ENCODE measurements around the gene CATSPERZ.

CATSPERZ gene

DNA sequence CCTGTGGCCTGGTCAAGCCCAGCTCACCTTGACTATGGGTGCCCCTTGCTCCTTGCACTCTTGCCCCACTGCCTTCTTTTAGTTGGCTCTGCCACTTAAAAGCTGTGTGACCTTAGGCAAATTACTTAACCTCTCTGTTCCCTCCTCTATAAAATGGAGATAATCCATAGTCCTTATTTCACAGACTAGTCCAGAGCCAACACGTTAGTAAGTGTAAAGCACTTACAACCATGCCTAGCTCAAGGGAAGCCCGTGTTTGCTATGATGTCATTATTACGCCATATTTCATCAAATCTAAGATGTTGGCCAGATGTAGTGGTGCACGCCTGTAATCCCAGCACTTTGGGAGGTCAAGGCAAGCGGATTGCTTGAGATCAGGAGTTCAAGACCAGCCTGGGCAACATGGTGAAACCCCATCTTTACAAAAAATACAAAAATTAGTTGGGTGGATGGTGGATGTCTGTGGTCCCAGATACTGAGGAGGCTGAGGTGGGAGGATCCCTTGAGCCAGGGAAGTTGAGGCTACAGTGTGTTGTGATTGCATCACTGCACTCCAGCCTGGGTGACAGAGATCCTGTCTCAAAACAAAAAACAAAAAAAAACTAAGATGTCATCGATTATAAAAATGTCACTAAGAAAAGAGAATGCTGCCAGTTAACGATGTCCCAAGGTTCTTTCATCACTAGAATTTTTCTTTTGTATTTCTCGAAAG is 37.5 kb downstream of the CATSPERZ start:
- no peak overlapping the region for H3K4me3 ChIP-seq (ENCODE audit: low read depth, low read length)
- DNase-seq (ENCODE audit: low read depth), result no peak

DNA sequence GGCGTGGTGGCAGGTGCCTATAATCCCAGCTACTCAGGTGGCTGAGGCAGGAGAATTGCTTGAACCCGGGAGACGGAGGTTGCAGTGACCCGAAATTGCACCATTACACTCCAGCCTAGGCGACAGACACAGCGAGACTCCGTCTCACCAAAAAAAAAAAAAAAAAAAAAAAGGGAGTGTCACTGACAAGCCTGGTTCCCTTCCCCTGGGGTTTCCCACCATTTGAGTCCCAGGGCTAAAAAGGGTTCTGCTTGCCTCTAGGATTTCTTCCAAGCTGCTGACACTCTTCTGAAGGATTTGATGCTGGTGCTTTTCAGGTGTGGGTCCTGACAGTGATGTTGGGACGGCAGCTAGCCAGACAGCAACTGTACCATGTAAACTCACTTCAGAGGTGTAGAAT is 38.6 kb downstream of the CATSPERZ start:
- no peak for DNase-seq (ENCODE audit: low read depth)
- H3K4me3 ChIP-seq (ENCODE audit: low read depth, low read length), result no peak overlapping the region

DNA sequence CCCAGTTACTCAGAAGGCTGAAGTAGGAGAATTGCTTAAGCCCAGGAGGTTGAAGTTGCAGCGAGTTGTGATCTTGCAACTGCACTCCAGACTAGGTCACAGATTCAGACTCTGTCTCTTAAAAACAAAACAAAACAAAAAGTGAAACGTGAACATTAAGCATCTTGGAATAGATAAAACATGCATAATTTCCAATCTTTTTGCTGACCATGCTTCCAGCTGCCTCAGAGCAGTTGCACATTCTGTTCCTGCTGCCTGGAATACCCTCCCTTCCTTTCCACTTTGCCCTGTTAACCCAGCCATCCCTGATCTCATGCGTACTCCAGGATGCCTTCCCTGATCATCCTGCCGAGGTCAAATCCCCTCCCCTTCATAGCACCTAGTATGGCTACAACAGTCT is 39.1 kb downstream of the CATSPERZ start:
- DNase-seq (ENCODE audit: low read depth), result no peak
- H3K4me3 ChIP-seq (ENCODE audit: low read depth, low read length), result no peak overlapping the region

DNA sequence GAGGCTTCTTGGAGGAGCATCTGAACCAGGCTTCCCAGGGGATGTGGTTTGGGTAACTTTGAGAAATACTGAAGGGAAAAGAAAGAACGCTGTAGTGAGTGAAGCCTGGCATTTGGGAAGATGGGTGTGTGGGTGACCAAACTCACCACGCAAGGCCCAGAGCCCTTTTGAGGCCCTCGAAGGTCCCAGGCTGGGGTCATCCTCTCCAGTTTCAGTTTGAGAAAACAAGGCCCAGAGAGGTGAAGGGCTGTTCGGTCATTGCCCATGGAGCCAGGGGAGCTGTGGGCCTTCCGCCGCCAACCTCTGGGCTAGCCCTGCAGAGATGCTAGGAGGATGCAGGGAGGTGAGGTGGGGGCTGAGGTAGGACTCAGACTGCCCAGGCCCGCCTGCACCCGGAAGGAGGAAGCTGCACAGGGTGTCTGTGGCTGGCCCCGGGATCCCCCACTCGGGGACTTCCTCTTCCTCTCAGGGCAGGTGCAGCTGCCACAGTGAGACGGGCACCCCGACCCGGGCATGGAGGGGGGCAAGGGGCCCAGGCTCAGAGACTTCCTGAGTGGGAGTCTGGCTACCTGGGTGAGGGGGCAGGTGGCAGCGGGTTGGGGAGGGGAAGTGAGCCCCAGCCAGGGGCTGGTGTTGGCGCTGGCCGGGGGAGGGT is 39.7 kb downstream of the CATSPERZ start, which contains the start of gene CCDC88B:
TSS of gene CCDC88B (plus strand) at position 451 of the 655 bp plus-strand sequence. CDS start at position 514, 63 bp downstream.
- DNase-seq (ENCODE audit: low read depth), result no peak
- H3K4me3 ChIP-seq (ENCODE audit: low read depth, low read length), result no peak within 1 kb of the TSS

DNA sequence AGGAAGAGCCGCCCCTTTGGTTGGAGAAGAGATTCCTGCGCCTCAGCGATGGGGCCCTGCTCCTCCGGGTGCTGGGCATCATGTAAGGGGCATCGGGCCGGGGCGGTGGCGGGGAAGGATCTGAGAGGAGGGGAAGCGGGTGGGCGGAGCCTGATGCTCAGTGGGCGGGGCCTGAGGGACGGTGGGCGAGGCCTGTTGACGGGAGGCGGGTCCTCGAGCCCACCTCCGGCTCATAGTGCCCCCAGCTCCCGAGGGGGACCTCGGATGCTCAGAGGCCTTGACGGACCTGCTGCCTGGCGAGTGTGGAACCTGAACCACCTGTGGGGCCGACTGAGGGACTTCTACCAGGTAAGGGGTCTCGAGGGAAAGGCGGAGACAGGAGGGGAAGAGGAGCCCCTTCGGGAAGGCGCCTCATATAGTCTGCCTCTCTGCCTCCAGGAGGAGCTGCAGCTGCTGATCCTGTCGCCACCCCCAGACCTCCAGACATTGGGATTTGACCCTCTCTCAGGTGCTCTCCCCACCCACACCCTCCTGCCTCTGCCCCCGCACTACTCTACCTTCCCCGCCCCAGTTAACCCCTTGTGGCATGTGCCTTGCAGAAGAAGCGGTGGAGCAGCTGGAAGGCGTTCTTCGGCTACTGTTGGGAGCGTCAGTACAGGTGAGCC is 40.6 kb downstream of the CATSPERZ start:
- DNase-seq (ENCODE audit: low read depth), result no peak

DNA sequence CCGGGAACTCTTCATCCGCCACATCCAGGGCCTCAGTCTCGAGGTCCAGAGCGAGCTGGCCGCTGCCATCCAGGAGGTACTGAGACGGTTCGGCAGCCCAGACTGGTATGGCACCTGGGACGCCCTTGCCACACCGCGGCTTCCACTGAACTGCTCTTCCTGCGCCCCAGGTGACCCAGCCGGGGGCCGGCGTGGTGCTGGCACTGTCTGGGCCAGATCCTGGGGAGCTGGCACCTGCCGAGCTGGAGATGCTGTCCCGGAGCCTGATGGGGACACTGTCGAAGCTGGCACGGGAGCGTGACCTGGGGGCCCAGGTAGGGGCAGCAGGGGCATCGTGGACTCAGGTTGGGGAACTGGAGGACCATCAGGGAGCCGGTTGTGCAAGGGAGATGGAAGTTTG is 41.3 kb downstream of the CATSPERZ start:
- DNase-seq (ENCODE audit: low read depth), result no peak
- no peak overlapping the region for H3K4me3 ChIP-seq (ENCODE audit: low read depth, low read length)

More for the DNA sequence above, 40.6 kb downstream of the CATSPERZ start:
- no peak overlapping the region for H3K4me3 ChIP-seq (ENCODE audit: low read depth, low read length)

DNA sequence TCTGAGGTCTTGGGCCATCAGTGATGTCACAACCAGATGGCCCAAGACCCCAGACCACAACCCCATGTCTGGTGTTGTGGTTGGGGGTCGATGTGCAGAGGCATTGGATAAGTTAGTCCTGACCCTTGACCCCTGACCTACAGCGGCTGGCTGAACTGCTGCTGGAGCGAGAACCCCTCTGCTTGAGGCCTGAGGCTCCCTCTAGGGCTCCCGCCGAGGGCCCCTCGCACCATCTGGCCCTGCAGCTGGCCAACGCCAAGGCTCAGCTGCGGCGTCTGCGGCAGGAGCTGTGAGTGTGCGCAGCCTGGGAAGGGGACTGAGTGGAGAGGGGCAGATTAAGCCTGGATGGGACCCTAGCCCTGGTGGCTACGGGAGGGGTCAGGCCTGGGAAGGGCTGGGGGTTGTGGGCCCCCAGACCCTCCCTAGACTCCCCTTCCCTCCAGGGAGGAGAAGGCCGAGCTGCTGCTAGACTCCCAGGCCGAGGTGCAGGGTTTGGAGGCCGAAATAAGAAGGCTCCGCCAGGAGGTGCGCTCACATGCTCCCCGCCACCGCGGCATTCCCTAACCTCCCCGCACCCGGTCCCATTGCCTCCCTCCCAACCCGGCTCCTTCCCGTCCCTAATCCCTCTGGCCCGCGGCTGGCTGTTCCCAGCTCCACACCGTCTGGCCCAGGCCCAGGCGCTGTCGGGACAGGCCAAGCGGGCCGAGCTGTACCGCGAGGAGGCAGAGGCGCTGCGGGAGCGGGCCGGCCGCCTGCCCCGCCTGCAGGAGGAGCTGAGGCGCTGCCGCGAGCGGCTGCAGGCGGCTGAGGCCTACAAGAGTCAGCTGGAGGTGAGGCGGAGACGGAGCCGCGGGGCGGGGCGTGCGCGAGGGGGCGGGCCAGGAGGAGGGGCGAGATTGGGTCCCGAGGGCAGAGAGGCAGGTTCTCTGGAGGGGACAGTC is 42.0 kb downstream of the CATSPERZ start:
- peak overlapping the region; percentile 42 for H3K4me3 ChIP-seq (ENCODE audit: low read depth, low read length)
- DNase-seq (ENCODE audit: low read depth), result peak; percentile 54

DNA sequence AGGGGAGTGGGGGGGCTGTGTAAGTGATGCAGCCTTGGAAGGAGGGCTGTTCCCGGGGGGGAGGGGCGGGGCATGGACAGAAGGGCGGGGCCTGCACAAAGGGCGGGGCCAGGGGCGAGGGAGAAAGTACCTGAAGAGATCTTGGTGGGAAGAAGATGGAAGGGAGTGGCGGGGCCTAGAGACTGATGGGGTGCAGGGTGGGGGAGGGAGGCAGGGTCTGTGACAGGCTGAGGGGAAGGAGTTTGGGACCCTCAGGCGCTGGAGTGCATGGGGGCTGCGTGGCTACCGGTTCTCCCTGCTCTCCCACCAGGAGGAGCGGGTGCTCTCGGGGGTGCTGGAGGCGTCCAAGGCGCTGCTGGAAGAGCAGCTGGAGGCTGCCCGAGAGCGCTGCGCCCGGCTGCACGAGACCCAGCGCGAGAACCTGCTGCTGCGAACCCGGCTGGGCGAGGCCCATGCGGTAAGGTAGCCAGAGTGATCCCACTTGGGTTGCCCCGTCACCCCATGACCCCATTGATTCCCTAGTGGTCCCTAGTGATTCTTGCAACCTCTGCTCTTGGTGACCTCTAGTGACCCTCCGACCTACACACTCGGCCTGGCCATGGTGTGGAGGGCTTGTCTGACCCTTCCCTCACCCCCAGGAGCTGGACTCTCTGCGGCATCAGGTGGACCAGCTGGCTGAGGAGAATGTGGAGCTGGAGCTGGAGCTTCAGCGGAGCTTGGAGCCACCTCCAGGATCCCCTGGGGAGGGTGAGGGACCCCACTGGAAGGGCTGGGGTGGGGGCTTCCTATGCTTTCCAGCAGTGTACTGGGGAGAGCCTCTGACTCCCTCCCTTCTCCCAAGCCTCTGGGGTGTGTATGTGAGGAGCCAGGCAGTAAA is 42.9 kb downstream of the CATSPERZ start:
- H3K4me3 ChIP-seq (ENCODE audit: low read depth, low read length), result no peak overlapping the region
- no peak for DNase-seq (ENCODE audit: low read depth)

DNA sequence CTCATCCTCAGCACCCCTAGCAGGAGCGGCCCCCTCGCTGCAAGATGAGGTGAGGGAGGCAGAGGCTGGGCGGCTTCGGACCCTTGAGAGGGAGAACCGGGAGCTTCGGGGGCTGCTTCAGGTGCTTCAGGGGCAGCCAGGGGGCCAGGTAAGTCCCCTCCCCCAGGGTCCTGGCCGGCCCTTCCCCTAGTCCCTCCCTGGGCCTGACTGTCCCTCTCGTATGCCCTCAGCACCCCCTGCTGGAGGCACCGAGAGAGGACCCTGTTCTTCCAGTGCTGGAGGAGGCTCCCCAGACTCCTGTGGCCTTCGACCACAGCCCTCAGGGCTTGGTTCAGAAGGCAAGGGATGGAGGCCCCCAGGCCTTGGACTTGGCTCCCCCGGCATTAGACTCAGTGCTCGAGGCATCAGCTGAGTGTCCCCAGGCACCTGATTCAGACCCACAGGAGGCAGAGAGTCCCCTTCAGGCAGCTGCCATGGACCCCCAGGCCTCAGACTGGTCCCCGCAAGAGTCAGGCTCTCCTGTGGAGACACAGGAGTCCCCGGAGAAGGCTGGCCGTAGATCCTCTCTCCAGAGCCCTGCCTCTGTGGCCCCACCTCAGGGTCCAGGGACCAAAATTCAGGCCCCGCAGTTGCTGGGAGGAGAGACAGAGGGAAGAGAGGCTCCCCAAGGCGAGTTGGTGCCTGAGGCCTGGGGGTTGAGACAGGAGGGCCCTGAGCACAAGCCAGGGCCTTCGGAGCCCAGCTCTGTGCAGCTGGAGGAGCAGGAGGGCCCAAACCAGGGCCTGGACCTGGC is 43.8 kb downstream of the CATSPERZ start:
- DNase-seq (ENCODE audit: low read depth), result no peak
- no peak overlapping the region for H3K4me3 ChIP-seq (ENCODE audit: low read depth, low read length)

DNA sequence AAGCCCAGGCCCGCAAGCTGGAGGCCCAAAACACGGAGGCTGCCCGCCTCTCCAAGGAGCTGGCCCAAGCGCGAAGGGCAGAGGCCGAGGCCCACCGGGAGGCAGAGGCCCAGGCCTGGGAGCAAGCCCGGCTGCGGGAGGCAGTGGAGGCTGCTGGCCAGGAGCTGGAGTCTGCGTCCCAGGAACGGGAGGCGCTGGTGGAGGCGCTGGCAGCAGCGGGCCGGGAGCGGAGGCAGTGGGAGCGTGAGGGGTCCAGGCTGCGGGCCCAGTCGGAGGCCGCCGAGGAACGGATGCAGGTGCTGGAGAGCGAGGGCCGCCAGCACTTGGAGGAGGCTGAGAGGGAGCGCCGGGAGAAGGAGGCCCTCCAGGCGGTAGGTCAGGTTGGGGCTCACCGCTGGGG is 44.6 kb downstream of the CATSPERZ start:
- no peak for DNase-seq (ENCODE audit: low read depth)
- H3K4me3 ChIP-seq (ENCODE audit: low read depth, low read length), result no peak overlapping the region

DNA sequence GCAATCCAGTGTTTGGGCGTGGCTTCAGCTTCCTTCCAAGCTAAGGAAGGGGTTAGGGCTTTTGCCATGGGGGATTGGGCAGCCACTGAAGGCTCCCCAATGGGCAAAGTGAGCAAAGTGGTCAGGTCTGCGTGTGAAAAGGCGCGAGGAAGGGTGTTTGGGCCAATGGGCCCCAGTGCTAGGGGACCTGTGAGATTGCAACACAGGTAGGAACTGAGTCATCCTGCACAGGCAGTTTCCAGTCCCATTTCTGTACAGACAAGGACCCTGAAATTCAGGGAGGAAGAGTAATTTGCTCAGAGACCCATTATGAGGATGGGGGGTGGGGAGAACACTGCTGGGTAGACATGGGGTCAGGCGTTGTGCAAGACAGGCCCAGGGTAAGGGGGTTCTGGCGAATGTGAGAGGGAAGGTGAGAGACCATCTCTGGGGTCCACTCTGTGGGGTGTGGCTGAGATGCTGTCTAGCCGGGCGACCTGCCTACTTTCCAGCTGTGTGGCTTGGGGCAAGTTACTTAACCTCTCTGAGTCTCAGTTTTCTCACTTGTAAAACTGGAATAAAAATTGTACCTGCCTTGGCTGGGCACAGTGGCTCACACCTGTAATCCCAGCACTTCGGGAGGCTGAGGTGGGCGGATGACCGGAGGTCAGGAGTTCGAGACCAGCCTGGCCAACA is 47.2 kb downstream of the CATSPERZ start:
- no peak overlapping the region for H3K4me3 ChIP-seq (ENCODE audit: low read depth, low read length)
- no peak for DNase-seq (ENCODE audit: low read depth)

DNA sequence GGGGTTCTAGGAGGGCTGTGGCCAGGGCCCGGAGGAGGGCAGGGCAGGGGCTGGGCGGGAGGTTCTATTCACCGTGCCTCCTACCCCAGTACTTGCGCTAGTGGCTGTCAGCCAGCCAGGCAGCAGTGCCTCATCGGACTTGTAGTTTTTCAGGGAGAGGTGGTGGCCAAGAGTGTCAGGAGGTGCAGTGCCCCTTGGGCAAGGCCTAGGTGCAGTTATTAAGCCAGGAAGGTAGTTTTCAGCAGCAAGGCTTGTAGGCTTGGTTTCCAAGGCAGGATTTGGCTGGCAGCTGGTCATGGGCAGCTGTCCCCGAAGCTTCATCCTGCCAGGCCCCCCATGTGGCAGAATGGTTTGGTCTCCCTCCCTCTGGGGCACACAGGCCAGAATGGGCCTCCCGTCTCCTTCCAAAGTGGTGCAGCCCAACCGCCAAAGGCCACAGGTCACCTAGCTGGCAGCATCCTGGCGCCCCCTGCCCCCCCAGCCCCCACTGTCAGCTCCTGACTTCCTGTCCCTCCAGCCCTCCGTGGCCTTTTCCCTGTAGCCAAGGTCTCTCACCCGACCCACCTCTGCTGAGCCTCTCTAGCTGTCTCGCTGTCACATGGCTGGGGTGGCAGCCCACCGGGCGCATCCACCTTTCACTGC is 48.3 kb downstream of the CATSPERZ start:
- no peak overlapping the region for H3K4me3 ChIP-seq (ENCODE audit: low read depth, low read length)
- no peak for DNase-seq (ENCODE audit: low read depth)

DNA sequence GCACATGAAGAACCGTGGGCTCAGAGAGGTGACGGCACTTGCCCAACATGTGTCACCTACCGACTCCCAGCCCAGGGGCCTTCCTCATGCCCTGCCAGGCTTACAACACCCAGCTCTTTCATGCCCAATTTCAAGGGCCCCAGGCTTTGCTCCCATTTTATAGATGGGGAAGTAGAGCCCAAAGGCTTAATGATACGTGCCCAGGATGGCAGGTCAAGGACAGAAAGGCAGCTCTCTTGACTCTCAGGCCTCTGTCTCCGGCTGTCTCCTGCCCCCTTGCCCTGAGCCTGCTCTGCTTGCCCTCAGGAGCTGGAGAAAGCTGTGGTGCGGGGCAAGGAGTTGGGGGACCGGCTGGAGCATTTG is 48.8 kb downstream of the CATSPERZ start:
- DNase-seq (ENCODE audit: low read depth), result no peak
- no peak overlapping the region for H3K4me3 ChIP-seq (ENCODE audit: low read depth, low read length)

DNA sequence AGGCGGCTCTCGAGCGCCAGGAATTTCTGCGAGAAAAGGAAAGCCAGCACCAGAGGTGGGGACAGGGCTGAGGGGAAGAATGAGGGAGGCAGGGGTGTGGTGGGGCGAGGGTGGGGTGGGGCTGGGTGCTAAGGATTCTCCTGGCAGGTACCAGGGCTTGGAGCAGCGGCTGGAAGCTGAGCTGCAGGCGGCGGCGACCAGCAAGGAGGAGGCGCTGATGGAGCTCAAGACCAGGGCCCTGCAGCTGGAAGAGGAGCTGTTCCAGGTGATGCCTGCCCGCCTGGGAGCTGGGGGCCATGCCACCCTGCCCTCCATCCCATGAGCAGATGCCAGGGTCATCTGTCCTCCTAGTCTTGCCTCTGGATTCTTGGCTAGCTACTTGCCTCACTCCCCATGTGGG is 49.2 kb downstream of the CATSPERZ start:
- H3K4me3 ChIP-seq (ENCODE audit: low read depth, low read length), result no peak overlapping the region

DNA sequence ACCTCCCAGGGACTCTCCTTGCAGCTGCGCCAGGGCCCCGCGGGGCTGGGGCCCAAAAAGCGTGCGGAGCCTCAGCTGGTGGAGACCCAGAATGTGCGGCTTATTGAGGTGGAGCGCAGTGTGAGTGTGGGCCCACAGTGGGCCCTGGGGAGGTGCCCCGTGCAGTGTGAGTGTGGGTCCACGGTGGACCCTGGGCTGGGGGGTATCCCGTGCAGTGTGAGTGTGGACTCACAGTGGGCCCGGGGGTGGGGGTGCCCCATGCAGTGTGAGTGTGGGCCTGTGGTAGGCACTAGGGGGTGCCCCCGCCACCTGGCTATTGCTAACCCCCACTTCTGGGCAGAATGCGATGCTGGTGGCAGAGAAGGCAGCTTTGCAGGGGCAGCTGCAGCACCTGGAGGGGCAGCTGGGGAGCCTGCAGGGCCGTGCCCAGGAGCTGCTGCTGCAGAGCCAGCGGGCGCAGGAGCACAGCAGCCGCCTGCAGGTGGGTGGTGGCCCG is 51.0 kb downstream of the CATSPERZ start:
- no peak for DNase-seq (ENCODE audit: low read depth)
- H3K4me3 ChIP-seq (ENCODE audit: low read depth, low read length), result no peak overlapping the region

More for the DNA sequence above, 49.2 kb downstream of the CATSPERZ start:
- DNase-seq (ENCODE audit: low read depth), result no peak

DNA sequence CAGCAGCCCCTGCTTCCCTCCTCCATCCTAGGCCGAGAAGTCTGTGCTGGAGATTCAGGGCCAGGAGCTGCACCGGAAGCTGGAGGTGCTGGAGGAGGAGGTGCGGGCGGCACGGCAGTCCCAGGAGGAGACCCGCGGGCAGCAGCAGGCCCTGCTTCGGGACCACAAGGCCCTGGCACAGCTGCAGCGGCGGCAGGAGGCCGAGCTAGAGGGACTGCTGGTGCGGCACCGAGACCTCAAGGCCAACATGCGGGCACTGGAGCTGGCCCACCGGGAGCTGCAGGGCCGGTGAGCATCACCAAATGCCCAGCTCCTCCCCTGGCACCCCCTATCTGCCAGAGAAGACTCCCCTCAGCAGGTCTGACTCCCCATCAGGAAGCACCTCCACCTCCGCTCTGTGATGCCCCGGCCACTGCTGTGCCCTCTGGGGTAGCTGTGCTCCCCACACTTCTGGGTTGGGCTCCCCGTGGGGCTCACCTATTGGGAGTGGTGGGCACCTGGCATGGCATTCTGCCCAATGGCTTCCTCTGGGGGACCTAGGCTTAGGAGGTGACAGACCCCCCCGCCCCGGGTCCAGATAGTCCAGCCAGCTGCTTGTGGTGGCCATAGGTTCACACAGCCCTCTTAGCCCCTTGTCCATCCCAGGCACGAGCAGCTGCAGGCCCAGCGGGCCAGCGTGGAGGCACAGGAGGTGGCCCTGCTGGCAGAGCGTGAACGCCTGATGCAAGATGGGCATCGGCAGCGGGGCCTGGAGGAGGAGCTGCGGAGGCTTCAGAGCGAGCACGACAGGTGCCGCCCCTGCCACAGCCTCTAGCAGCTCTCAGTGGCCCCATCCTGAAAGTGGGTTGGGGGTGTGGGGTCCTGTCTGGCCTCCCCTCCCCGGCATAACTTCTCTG is 52.2 kb downstream of the CATSPERZ start:
- no peak for DNase-seq (ENCODE audit: low read depth)
- no peak overlapping the region for H3K4me3 ChIP-seq (ENCODE audit: low read depth, low read length)
